ENCODE measurements around the gene RNF13. TPM values are rescaled to one million over a fixed set of nuclear protein-coding genes. Genes with fewer than 3 reads are reported as not detected.
"Not testable (repeated sequence)": the region's sequence is repeated elsewhere in the genome, so short reads cannot be mapped to it uniquely, and the experiment has no call there.

RNF13 gene
- polyA plus RNA-seq, 6 donors from 2014 or later = 162 to 235 (median 220) TPM

GRCh38 chr3:149975919-149976318 lies 162.9 kb downstream of the RNF13 start:
- Mint-ChIP-seq H3K27ac (no peak overlapping the region), H3K4me3 (peak overlapping the region in 1 of 8 donors; percentile 31), H3K4me1 (peaks cover 8 to 9% (median 8%) of the 10 kb centered on the region in 3 donors), H3K27me3 (peaks cover 11 to 23% (median 19%) of the 10 kb centered on the region in 3 donors), H3K9me3 (peaks cover 0 to 5% (median 0%) of the 10 kb centered on the region in 7 donors), H3K36me3 (no peaks in the 10 kb centered on the region)
- ATAC-seq (ENCODE audit: low read depth in 2 of 2) = no peak
- no peak for DNase-seq

- Mint-ChIP-seq H3K4me3 (no peak overlapping the region), H3K27me3 (peaks cover 4 to 11% (median 8%) of the 10 kb centered on the region in 3 donors), H3K27ac (no peak overlapping the region), H3K4me1 (no peaks in the 10 kb centered on the region), H3K9me3 (peaks cover 0 to 5% (median 0%) of the 10 kb centered on the region in 7 donors), H3K36me3 (no peaks in the 10 kb centered on the region)
- ATAC-seq (ENCODE audit: low read depth in 2 of 2) (no peak), DNase-seq (no peak)
These were observed 164.4 kb downstream of the RNF13 start for GRCh38 chr3:149977386-149977785.

GRCh38 chr3:149981979-149982378 lies 169.0 kb downstream of the RNF13 start:
- not testable (repeated sequence) for H3K36me3 Mint-ChIP-seq; H3K4me1 Mint-ChIP-seq; H3K27ac Mint-ChIP-seq; H3K4me3 Mint-ChIP-seq; ATAC-seq (ENCODE audit: low read depth in 2 of 2); DNase-seq; H3K9me3 Mint-ChIP-seq
- peaks cover 0 to 11% (median 0%) of the 10 kb centered on the region in 3 donors for H3K27me3 Mint-ChIP-seq

- not testable (repeated sequence) for DNase-seq; H3K9me3 Mint-ChIP-seq; H3K27ac Mint-ChIP-seq; ATAC-seq (ENCODE audit: low read depth in 2 of 2); H3K36me3 Mint-ChIP-seq; H3K4me1 Mint-ChIP-seq; H3K4me3 Mint-ChIP-seq
- H3K27me3 Mint-ChIP-seq = peaks cover 0 to 15% (median 3%) of the 10 kb centered on the region in 3 donors
These were observed 170.0 kb downstream of the RNF13 start for GRCh38 chr3:149983053-149983452.

GRCh38 chr3:149983628-149984027 lies 170.6 kb downstream of the RNF13 start:
- ATAC-seq (ENCODE audit: low read depth in 2 of 2) (no peak), DNase-seq (no peak)
- Mint-ChIP-seq H3K36me3 (no peaks in the 10 kb centered on the region), H3K27me3 (peaks cover 0 to 15% (median 7%) of the 10 kb centered on the region in 3 donors), H3K27ac (no peak overlapping the region), H3K4me3 (no peak overlapping the region), H3K9me3 (peaks cover 0 to 1% (median 0%) of the 10 kb centered on the region in 7 donors), H3K4me1 (no peaks in the 10 kb centered on the region)

- no peak overlapping the region for H3K27ac Mint-ChIP-seq
- no peak overlapping the region for H3K4me3 Mint-ChIP-seq
- peaks cover 3 to 8% of the 10 kb centered on the region in 2 donors for H3K36me3 Mint-ChIP-seq
- DNase-seq (no peak), ATAC-seq (ENCODE audit: low read depth in 2 of 2) (no peak)
- peaks cover 3 to 14% (median 9%) of the 10 kb centered on the region in 7 donors for H3K9me3 Mint-ChIP-seq
- H3K27me3 Mint-ChIP-seq = peaks cover 5 to 29% (median 7%) of the 10 kb centered on the region in 3 donors
- H3K4me1 Mint-ChIP-seq = no peaks in the 10 kb centered on the region
These were observed 176.3 kb downstream of the RNF13 start for GRCh38 chr3:149989307-149989706.

- no peak for ATAC-seq (ENCODE audit: low read depth in 2 of 2)
These were observed 177.5 kb downstream of the RNF13 start for GRCh38 chr3:149990423-149990948.

GRCh38 chr3:149992416-149993058 lies 179.5 kb downstream of the RNF13 start:
- peaks cover 5 to 44% (median 31%) of the 10 kb centered on the region in 7 donors for H3K9me3 Mint-ChIP-seq
- no peaks in the 10 kb centered on the region for H3K4me1 Mint-ChIP-seq
- no peak overlapping the region for H3K27ac Mint-ChIP-seq
- ATAC-seq (ENCODE audit: low read depth in 2 of 2) (no peak), DNase-seq (no peak)
- peaks cover 7 to 26% of the 10 kb centered on the region in 2 donors for H3K36me3 Mint-ChIP-seq
- H3K4me3 Mint-ChIP-seq = no peak overlapping the region
- H3K27me3 Mint-ChIP-seq = peaks cover 13 to 38% (median 22%) of the 10 kb centered on the region in 3 donors

More at GRCh38 chr3:149990423-149990948, 177.5 kb downstream of the RNF13 start:
- DNase-seq = no peak
- Mint-ChIP-seq H3K27me3 (peaks cover 10 to 32% (median 14%) of the 10 kb centered on the region in 3 donors), H3K9me3 (peaks cover 5 to 26% (median 20%) of the 10 kb centered on the region in 7 donors), H3K36me3 (peaks cover 3 to 19% of the 10 kb centered on the region in 2 donors), H3K27ac (no peak overlapping the region), H3K4me3 (no peak overlapping the region), H3K4me1 (no peaks in the 10 kb centered on the region)

- Mint-ChIP-seq H3K36me3 (peaks cover 4 to 19% of the 10 kb centered on the region in 2 donors), H3K4me3 (no peak overlapping the region), H3K27ac (no peak overlapping the region), H3K27me3 (peaks cover 19 to 27% (median 26%) of the 10 kb centered on the region in 3 donors), H3K9me3 (peaks cover 6 to 45% (median 37%) of the 10 kb centered on the region in 7 donors), H3K4me1 (no peaks in the 10 kb centered on the region)
- ATAC-seq (ENCODE audit: low read depth in 2 of 2) (no peak), DNase-seq (no peak)
These were observed 185.9 kb downstream of the RNF13 start for GRCh38 chr3:149998946-149999345.

GRCh38 chr3:149999421-149999820 lies 186.4 kb downstream of the RNF13 start:
- Mint-ChIP-seq H3K27ac (no peak overlapping the region), H3K36me3 (peaks cover 4 to 18% of the 10 kb centered on the region in 2 donors), H3K27me3 (peaks cover 19 to 27% (median 26%) of the 10 kb centered on the region in 3 donors), H3K4me3 (no peak overlapping the region), H3K4me1 (no peaks in the 10 kb centered on the region), H3K9me3 (peaks cover 6 to 40% (median 34%) of the 10 kb centered on the region in 7 donors)
- DNase-seq (no peak), ATAC-seq (ENCODE audit: low read depth in 2 of 2) (no peak)

GRCh38 chr3:150000641-150001040 lies 187.6 kb downstream of the RNF13 start:
- H3K4me1 Mint-ChIP-seq = no peaks in the 10 kb centered on the region
- H3K36me3 Mint-ChIP-seq = peaks cover 3 to 6% of the 10 kb centered on the region in 2 donors
- no peak overlapping the region for H3K27ac Mint-ChIP-seq
- H3K4me3 Mint-ChIP-seq = no peak overlapping the region
- DNase-seq = no peak
- ATAC-seq (ENCODE audit: low read depth in 2 of 2) = no peak
- H3K27me3 Mint-ChIP-seq = peaks cover 12 to 20% (median 18%) of the 10 kb centered on the region in 3 donors
- H3K9me3 Mint-ChIP-seq = peaks cover 5 to 28% (median 23%) of the 10 kb centered on the region in 7 donors

GRCh38 chr3:150005243-150006112 lies 192.5 kb downstream of the RNF13 start:
- peaks cover under 1 to 6% (median under 1%) of the 10 kb centered on the region in 3 donors for H3K27me3 Mint-ChIP-seq
- no peak for DNase-seq
- no peaks in the 10 kb centered on the region for H3K36me3 Mint-ChIP-seq
- no peak for ATAC-seq (ENCODE audit: low read depth in 2 of 2)
- peaks cover 0 to 1% (median 0%) of the 10 kb centered on the region in 7 donors for H3K9me3 Mint-ChIP-seq
- H3K4me3 Mint-ChIP-seq = no peak overlapping the region
- H3K27ac Mint-ChIP-seq = no peak overlapping the region
- no peaks in the 10 kb centered on the region for H3K4me1 Mint-ChIP-seq

GRCh38 chr3:150006794-150007193 lies 193.8 kb downstream of the RNF13 start:
- H3K27me3 Mint-ChIP-seq = peaks cover 0 to 4% (median 0%) of the 10 kb centered on the region in 3 donors
- H3K36me3 Mint-ChIP-seq = no peaks in the 10 kb centered on the region
- no peak for ATAC-seq (ENCODE audit: low read depth in 2 of 2)
- peaks cover 0 to 2% (median 0%) of the 10 kb centered on the region in 7 donors for H3K9me3 Mint-ChIP-seq
- no peak for DNase-seq
- H3K4me3 Mint-ChIP-seq = no peak overlapping the region
- no peaks in the 10 kb centered on the region for H3K4me1 Mint-ChIP-seq
- no peak overlapping the region for H3K27ac Mint-ChIP-seq

All from naive B cell (primary cell).